GM13977 (cell line): ENCODE results near the gene NACC1.
A peak's percentile ranks its signal among the peaks of the same experiment; 100 is the strongest.

ENCODE experiments used
- DNase-seq: peaks from one replicate; pipeline ENCODE4 v3.0.0; 2012; ENCODE audit warnings: low spot score
- in situ Hi-C: fragments of 300-500 bp; cut with MboI; formaldehyde crosslinking; loops from one replicate; pipeline ENCODE4 v1.12.0; 2022; ENCODE audit warnings: low sequenced_read_pairs, low pct_unique_long_range_greater_than_20kb, mixed read lengths, inconsistent platforms; ENCODE audit not compliant: unreplicated experiment
- TF ChIP-seq, protein P1 (sequence below): IDR thresholded peaks from 2 replicates; pipeline ENCODE4 v1.5.1; 2012; ENCODE audit warnings: mild to moderate bottlenecking, control low read depth; ENCODE audit not compliant: insufficient read depth; ENCODE audit errors: extremely low read depth, missing control alignments

The NACC1 gene

GRCh38 chr19:13091400-13092157, 26.5 kb upstream of the NACC1 start:
- in situ Hi-C loops, result loop anchor here (5.0 kb wide), 1 partner anchor 114 kb away; no protein-coding TSS in a partner anchor
- DNase-seq, result no peak
- TF ChIP-seq, protein P1, sequence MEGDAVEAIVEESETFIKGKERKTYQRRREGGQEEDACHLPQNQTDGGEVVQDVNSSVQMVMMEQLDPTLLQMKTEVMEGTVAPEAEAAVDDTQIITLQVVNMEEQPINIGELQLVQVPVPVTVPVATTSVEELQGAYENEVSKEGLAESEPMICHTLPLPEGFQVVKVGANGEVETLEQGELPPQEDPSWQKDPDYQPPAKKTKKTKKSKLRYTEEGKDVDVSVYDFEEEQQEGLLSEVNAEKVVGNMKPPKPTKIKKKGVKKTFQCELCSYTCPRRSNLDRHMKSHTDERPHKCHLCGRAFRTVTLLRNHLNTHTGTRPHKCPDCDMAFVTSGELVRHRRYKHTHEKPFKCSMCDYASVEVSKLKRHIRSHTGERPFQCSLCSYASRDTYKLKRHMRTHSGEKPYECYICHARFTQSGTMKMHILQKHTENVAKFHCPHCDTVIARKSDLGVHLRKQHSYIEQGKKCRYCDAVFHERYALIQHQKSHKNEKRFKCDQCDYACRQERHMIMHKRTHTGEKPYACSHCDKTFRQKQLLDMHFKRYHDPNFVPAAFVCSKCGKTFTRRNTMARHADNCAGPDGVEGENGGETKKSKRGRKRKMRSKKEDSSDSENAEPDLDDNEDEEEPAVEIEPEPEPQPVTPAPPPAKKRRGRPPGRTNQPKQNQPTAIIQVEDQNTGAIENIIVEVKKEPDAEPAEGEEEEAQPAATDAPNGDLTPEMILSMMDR, result no peak

- TF ChIP-seq, protein P1, result no peak
- no peak for DNase-seq
- in situ Hi-C loops, result loop anchor here (5.0 kb wide), 1 partner anchor 115 kb away; no protein-coding TSS in a partner anchor
Measured at GRCh38 chr19:13092158-13092543, 25.9 kb upstream of the NACC1 start.

GRCh38 chr19:13092606-13093235, 25.3 kb upstream of the NACC1 start:
- DNase-seq, result no peak
- in situ Hi-C loops, result loop anchor here (5.0 kb wide), 1 partner anchor 115 kb away; no protein-coding TSS in a partner anchor
- TF ChIP-seq, protein P1, result no peak

DNA sequence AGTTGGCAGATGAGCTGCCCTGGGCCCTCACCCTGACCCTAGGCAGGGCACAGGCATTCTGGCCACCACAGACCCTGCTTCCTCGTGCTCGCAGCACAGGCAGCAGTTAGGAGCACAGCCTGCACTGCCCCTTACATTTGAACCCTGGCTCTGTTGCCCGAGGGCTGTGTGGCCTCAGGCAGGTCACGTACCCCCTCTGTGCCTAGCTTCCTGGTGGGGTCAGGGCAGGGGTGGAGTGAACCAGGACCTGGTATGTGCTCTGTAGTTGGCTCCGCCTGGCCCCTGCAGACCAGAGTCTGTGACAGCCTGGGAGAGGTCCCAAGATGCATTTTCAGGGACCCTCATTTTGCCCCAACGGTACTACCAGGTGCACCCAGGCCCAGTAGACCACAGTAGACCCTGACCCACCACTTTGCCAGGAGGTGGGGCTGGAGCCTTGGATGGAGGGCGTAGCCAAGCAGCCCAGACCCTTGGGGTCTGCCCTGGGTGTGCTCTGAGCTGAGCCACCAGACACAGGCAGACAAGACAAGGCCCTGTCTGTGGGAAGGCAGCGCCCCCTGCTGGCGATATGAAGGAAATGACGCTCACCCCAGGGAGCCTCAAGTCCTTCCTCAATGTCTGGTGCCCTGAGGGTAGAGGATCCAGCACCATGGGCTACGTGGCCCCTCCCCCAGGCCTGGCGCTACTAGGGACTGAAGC, 24.5 kb upstream of the NACC1 start:
- TF ChIP-seq, protein P1, result peak; percentile 93
- in situ Hi-C loops, result loop anchor here (5.0 kb wide), 1 partner anchor 116 kb away; no protein-coding TSS in a partner anchor
- peak; percentile 96 for DNase-seq

DNA sequence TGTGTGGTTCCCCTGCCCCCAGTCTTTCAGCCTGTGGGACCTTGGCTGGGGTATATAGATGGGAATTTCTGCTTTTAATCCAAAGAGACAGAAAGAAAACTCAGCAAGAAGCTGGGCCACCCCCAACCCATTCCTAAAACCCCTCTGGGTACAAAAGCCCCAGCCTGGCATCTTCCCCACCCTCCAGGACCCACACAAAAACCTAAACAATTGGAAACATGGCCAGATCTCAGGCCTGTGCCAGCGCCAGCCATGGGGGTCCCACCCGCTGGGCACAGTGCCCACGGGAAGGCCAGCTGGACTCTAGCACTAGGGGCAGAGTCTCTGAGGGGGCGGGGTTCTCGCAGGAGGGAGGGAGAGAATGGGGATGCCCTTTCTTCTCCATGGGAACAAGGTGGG, 24.0 kb upstream of the NACC1 start:
- in situ Hi-C loops, result loop anchor here (5.0 kb wide), 1 partner anchor 117 kb away; no protein-coding TSS in a partner anchor
- TF ChIP-seq, protein P1, result no peak
- no peak for DNase-seq

DNA sequence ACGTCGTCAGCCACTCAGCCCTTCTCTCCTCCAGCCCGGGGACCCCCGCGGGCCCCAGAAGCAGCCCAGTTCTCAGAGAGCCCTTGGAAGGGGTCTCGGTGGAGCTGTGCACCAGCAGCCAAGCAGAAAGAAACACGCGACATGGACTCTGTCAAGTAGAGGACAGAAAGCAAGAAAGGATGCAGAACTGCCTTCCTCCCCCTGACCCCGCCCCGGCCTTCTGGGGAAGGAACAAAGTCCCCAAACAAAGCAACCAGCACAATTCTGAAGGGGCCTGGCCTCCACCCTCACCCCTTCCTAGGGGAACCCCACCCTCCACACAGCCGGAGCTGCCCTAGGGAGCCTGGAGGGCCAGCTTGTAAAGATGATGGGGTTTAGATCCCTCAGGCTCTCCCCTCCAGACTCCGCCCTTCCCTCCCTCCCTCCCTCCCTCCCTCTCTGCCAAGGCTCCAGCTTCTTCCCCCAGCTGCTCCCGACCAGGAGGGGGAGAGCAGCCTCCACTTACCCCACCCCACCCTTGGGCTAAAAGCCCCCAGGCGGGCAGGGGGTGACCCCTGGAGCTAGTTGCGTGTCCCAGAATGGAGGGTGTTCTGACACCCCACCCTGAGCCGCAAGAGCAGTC, 23.2 kb upstream of the NACC1 start:
- DNase-seq, result no peak
- in situ Hi-C loops, result loop anchor here (5.0 kb wide), 1 partner anchor 118 kb away; no protein-coding TSS in a partner anchor
- TF ChIP-seq, protein P1, result no peak
